A549 treated with ZK216348 at 1 μM for 4 hours (cell line): Measurements from ENCODE around the gene NUDT3. TPM values are rescaled to one million over a fixed set of nuclear protein-coding genes. Genes with fewer than 3 reads are reported as not detected.

Experiments
- total RNA-seq: library from RNA; stranded (reverse); fragments of 200-300 nt; extraction: Qiagen RNA extraction; gene quantifications from 5 replicates; pipeline ENCODE4 v1.2.3, GENCODE V29; 2022; ENCODE audit warnings: low read depth

The NUDT3 gene
- total RNA-seq = 5.8 to 8.8 TPM (median 6.3 TPM) in 5 replicates

DNA sequence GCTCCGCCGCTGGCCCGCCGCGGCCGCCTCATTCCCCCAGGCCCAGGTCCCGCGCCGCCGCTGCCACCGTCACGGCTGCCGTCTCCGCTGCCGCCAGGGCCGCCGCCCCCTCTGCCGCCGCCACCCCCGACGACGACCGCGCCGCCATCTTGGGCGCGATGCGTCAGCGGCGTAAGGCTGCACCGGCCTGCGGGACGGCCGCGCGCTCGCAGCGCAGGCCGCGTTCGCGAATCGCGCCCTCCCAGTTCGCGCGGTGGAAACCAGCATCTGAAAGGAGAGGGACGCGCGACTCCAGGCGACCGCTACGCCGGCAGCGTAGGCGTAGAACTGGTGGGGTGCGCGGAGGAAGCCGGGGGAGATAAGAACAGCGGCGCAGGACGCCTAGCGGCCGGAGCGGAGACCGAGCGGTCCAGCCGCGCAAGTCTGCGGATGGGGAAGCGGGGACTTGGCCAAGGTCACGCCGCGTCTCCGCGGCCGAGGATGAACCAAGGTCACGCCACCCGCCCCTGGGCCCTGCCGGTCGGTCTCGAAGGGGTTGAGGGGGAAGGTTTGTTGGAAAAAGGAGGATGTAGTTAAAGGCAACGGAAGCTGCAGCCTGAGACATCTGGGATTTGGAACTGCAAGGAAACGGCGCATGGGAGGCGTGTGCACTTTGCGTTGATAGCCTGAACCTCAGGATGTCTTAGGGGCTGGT lies at the start of gene NUDT3:
Gene NUDT3, minus strand, starts transcription at position 173 of the 694 bp plus-strand sequence. CDS start 307 bp downstream, outside the sequence.

DNA sequence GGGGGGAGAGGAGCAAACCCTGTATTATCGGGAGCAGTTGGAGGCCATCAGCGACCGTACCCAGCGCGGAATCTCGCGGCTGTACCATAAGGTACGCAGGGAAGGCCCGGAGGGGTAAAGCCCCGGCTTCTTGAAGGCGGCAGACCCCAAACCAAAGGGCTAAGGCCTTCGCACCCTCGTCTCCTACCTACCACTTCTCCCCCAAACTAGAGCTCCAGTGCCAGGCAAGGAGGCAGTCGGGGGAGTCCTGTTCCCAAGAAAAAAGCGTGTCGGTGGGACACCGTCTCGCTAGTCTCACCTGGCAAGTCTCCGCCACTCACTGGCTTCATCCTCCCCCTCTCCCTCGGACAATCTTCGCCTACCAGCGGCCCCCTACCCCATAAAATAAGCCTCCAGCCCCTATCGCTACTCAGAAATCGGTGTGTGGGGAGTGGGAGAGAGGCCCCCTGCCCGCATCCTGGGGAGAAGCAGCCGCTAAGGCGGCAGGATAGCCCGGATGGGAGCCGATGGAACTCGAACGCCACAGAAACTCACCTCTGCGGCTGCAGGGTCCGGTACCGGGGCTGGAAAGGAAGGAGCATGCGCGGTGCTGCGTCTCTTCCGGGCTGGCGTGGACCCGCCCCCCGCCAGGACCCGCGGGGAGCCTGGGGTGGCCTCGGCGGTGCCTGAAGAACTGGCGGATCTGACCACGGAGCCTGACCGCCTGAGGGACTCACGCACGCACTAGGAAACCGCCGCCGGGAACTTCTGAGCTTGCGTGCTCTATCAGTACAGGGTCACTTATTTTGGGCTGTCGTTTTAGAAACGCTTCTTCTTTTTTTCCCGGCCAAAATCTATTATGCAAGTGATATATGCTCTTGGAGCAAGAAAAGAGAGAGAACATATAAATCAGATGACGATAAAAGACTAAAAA lies 33.3 kb upstream of the NUDT3 start, which contains the start of gene RPS10:
Gene RPS10, minus strand, starts transcription at position 572 of the 913 bp plus-strand sequence. CDS start 848 bp downstream, outside the sequence.

DNA sequence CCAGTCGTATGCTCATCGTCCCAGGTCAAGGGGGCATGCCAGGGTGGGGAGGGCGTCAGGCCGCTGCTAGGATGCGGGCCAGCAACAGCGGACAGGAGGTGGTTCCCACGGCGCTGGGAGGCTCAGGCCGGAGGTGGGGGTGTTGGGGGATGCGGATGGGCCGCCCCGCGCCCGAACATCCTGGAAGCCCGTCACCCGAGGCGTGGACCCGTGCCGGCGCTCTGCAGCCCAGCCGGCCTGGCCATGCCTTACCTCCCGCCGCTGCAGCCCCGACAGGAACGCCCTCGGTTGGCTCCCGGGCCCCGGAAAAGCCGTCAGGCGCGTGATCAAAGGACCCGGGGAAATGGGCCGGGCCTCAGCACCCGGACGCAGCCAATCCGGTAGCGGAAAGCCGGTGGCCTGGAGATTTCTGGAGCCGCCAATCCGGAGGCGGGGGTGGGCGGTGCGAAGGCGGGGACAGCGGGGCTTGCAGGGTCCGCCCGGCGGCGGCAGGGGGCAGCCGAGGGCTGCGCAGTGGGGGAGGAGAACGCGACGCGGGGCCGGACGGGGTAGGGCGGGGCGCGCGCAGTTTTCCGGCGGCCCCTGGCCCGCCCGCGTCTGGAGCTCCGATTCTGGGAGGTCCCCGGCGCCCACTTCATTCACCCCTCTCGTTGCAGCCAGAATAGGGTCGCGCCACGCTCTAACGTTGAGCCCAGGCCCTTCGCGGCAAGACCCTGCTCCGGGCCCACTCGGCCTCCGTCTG lies 143.6 kb downstream of the NUDT3 start, which contains the start of gene SMIM29:
Gene SMIM29, minus strand, starts transcription at position 280 of the 742 bp plus-strand sequence. CDS start 1,215 bp downstream, outside the sequence.

DNA sequence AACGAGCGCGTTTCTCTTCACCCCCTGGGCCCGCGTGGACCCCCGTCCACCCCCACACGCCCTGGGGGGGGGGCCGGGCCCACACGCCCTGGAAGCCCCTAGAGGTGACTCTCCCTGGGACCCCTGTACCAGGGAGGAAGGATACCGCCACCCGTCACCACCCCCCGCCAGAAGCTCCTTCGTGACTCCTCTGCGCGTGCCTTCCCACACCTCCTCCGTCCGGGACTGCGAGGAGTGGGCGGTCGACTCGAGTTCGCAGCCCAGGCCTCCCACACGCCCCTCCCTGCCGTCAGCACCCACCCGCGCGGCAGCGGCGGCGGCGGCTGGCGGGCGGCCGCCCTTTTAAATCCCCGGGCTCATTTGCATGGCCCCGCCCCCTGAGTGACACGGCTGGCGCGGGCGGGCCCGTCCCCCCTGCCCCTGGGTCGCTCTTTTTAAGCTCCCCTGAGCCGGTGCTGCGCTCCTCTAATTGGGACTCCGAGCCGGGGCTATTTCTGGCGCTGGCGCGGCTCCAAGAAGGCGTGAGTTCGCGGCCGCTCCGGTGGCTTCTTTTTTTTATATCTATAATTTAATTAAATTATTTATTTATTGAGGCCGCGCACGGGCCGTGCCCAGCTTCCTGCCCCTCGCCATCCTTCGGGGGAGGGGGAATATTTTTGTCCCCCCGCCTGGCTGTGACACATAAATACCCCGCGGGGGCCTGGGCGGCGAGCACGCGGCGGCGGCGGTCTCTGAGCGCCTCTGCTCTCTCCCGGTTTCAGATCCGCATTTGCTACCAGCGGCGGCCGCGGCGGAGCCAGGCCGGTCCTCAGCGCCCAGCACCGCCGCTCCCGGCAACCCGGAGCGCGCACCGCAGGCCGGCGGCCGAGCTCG lies 155.8 kb downstream of the NUDT3 start, which contains the start of gene HMGA1:
Gene HMGA1, plus strand, starts transcription at position 431 of the 873 bp plus-strand sequence. CDS start 3,908 bp downstream, outside the sequence.

Other genes with a start within 250 kb of the NUDT3 start
- 0.09 to 0.17 TPM (median 0.16 TPM) in 4 of 5 replicates, not detected in the other for gene GRM4, start 246.6 kb downstream of the NUDT3 start, total RNA-seq
- 396 to 621 TPM (median 581 TPM) in 5 replicates for gene HMGA1, start 155.8 kb downstream of the NUDT3 start, total RNA-seq
- gene SMIM29, start 143.7 kb downstream of the NUDT3 start, total RNA-seq = 16.6 to 29.9 TPM (median 25.5 TPM) in 5 replicates
- 1,927 to 2,352 TPM (median 2,044 TPM) in 5 replicates for gene RPS10, start 33.4 kb upstream of the NUDT3 start, total RNA-seq
- 0.06 to 0.17 TPM in 2 of 5 replicates, not detected in the others for gene PACSIN1, start 73.4 kb upstream of the NUDT3 start, total RNA-seq
- gene SPDEF, start 163.7 kb upstream of the NUDT3 start, total RNA-seq = 0.52 to 2.2 TPM (median 1.8 TPM) in 5 replicates